HepG2 (cell line): Measurements from ENCODE around the gene GDAP2. TPM values are rescaled to one million over a fixed set of nuclear protein-coding genes. Genes with fewer than 3 reads are reported as not detected.
A peak's percentile ranks its signal among the peaks of the same experiment; 100 is the strongest.

Source experiments
- ATAC-seq: fragments of 200-7000 bp; cut with Tn5 transposase; 3 replicates; pipeline ENCODE4 v1.9.1; 2020; ENCODE audit warnings: mild to moderate bottlenecking, moderate library complexity
- BruUV-seq: library from RNA; stranded (reverse); fragments of 400-500 nt; replicated peaks from 2 replicates; lab custom pipeline; 2021; lab: Mats Ljungman, UMichigan
- CTCF ChIA-PET: fragments of 300-600 bp; formaldehyde crosslinking; extraction: SDS; loops from one replicate; lab custom pipeline; 2021; ENCODE audit warnings: low total read pairs, inconsistent platforms, low intra/inter-chr PET ratio; lab: Yijun Ruan, JAX
- POLR2A ChIA-PET: fragments of 350-600 bp; sonication (Branson Sonifier 250); formaldehyde crosslinking; loops from one replicate; lab custom pipeline; 2020; ENCODE audit warnings: antibody characterized with exemption, inconsistent platforms; lab: Yijun Ruan, JAX
- DNase-seq: peaks from one replicate; pipeline ENCODE4 v3.0.0-alpha.2; 2015; ENCODE audit warnings: low spot score
- FAIRE-seq: peaks from 3 replicates; lab custom pipeline; 2011; peaks lifted over from hg19 to GRCh38; lab: Jason Lieb, UNC
- H2AFZ ChIP-seq: one replicate; pipeline ENCODE4 v1.6.1; 2011; ENCODE audit warnings: low read length, inconsistent platforms
- H3K27ac ChIP-seq: fragments of 300-600 bp; 3 replicates; pipeline ENCODE4 v1.8.0; 2011; ENCODE audit warnings: mixed run types, mild to moderate bottlenecking, mixed read lengths, low read length, inconsistent platforms; ENCODE audit not compliant: insufficient read depth; ENCODE audit errors: extremely low read length
- H3K27me3 ChIP-seq, 2 experiments: fragments of 200-600 bp in 1 of 2; 2 replicates in 1 of 2; 3 replicates in 1 of 2; pipeline versions ENCODE4 v1.6.0 to v1.8.0; 2011; ENCODE audit warnings: low read length in 2 of 2, mild to moderate bottlenecking in 2 of 2, moderate library complexity in 2 of 2, inconsistent platforms in 1 of 2; ENCODE audit not compliant: insufficient read depth in 2 of 2, control insufficient read depth in 1 of 2
- H3K36me3 ChIP-seq, 2 experiments: fragments of 200-600 bp in 1 of 2; replicated peaks in 1 of 2; 2 replicates in 1 of 2; 3 replicates in 1 of 2; pipeline versions ENCODE4 v1.5.1 to v1.8.0; 2011; ENCODE audit warnings: low read length in 2 of 2, inconsistent platforms in 1 of 2; ENCODE audit not compliant: insufficient read depth in 2 of 2, control insufficient read depth in 1 of 2
- H3K4me1 ChIP-seq: 2 replicates; pipeline ENCODE4 v1.5.1; 2012; ENCODE audit warnings: low read length, inconsistent platforms; ENCODE audit not compliant: insufficient read depth
- H3K4me2 ChIP-seq: 2 replicates; pipeline ENCODE4 v1.6.0; 2011; ENCODE audit warnings: low read depth, low read length, inconsistent platforms
- H3K4me3 ChIP-seq, 3 experiments: fragments of 200-600 bp in 1 of 3; sonication (generic), shearing (Covaris generic) in 1 of 3; replicated peaks in 1 of 3; 2 replicates each; pipeline ENCODE4 v1.5.1; 2011 to 2016; ENCODE audit warnings: low read length in 3 of 3, inconsistent platforms in 2 of 3, low read depth in 2 of 3, mild to moderate bottlenecking in 2 of 3, control low read depth in 1 of 3, mixed read lengths in 1 of 3; ENCODE audit not compliant: insufficient read depth in 1 of 3
- H3K79me2 ChIP-seq: one replicate; pipeline ENCODE4 v1.6.1; 2011; ENCODE audit warnings: low read length, inconsistent platforms; ENCODE audit not compliant: insufficient read depth
- H3K9ac ChIP-seq: 2 replicates; pipeline ENCODE4 v1.6.0; 2011; ENCODE audit warnings: mild to moderate bottlenecking, low read depth, low read length, inconsistent platforms; ENCODE audit not compliant: insufficient read depth
- H3K9me3 ChIP-seq: 2 replicates; pipeline ENCODE4 v1.5.1; 2012; ENCODE audit warnings: mild to moderate bottlenecking, low read length
- H4K20me1 ChIP-seq: 2 replicates; pipeline ENCODE4 v1.6.0; 2011; ENCODE audit warnings: inconsistent platforms, mild to moderate bottlenecking, low read length, moderate library complexity; ENCODE audit not compliant: insufficient read depth
- ETS1 ChIP-seq: sonication (generic); formaldehyde crosslinking; IDR thresholded peaks from 2 replicates; pipeline ENCODE4 v1.4.0; 2020; ENCODE audit warnings: missing genetic modification reagents
- GATA4 ChIP-seq: sonication (generic); IDR thresholded peaks from 2 replicates; pipeline ENCODE4 v1.6.1; 2016; ENCODE audit warnings: antibody characterized with exemption, low read depth, borderline replicate concordance
- HBP1 ChIP-seq: IDR thresholded peaks from 2 replicates; pipeline ENCODE4 v1.6.1; 2016; ENCODE audit warnings: low read depth, control low read depth
- KLF11 ChIP-seq: IDR thresholded peaks from 2 replicates; pipeline ENCODE4 v1.6.1; 2016; ENCODE audit warnings: missing compliant biosample characterization
- NFE2L2 ChIP-seq: fragments of 150-350 bp; IDR thresholded peaks from 2 replicates; pipeline ENCODE4 v1.6.1; 2014; ENCODE audit warnings: low read length
- SOX6 ChIP-seq, 2 experiments: fragments of 450-650 bp in 1 of 2; sonication (generic) in 1 of 2; formaldehyde crosslinking in 1 of 2; IDR thresholded peaks; 2 replicates each; pipeline versions ENCODE4 v1.4.0 to v1.6.1; 2017 to 2020; ENCODE audit warnings: antibody characterized with exemption in 1 of 2, mild to moderate bottlenecking in 1 of 2, missing genetic modification reagents in 1 of 2
- SP140L ChIP-seq: sonication (generic); formaldehyde crosslinking; IDR thresholded peaks from 2 replicates; pipeline ENCODE4 v1.4.0; 2020; ENCODE audit warnings: missing genetic modification reagents, borderline replicate concordance
- TEAD3 ChIP-seq: optimal IDR thresholded peaks from 2 replicates; pipeline ENCODE3; 2016; ENCODE audit warnings: borderline replicate concordance
- TFDP1 ChIP-seq: IDR thresholded peaks from 2 replicates; pipeline ENCODE4 v1.6.1; 2016; ENCODE audit warnings: missing compliant biosample characterization, missing genetic modification reagents, borderline replicate concordance
- YEATS2 ChIP-seq: sonication (generic); formaldehyde crosslinking; IDR thresholded peaks from 2 replicates; pipeline ENCODE4 v1.4.0; 2020; ENCODE audit warnings: missing genetic modification reagents, borderline replicate concordance
- ZNF274 ChIP-seq: sonication (generic); formaldehyde crosslinking; IDR thresholded peaks from 2 replicates; pipeline ENCODE4 v1.5.1; 2020; ENCODE audit warnings: mild to moderate bottlenecking, missing genetic modification reagents
- ZNF777 ChIP-seq: sonication (generic); formaldehyde crosslinking; IDR thresholded peaks from 2 replicates; pipeline ENCODE4 v1.4.0; 2020; ENCODE audit warnings: missing genetic modification reagents
- WGBS: methylation state at CpG from one replicate; pipeline ENCODE4 v1.1.6; 2017; ENCODE audit warnings: low lambda C conversion rate; 5-methylcytosine and 5-hydroxymethylcytosine counted together
- in situ Hi-C: cut with HindIII; loops from 2 replicates; pipeline ENCODE4 v1.10.0; 2017; ENCODE audit warnings: low pct_unique_long_range_greater_than_20kb; ENCODE audit not compliant: extremely low pct_ligation_motif_present
- intact Hi-C: fragments of 100-400 bp; cut with micrococcal nuclease; formaldehyde crosslinking; loops from one replicate; pipeline ENCODE4 v1.10.0; 2022; ENCODE audit not compliant: unreplicated experiment
- polyA plus RNA-seq, 8 experiments: library from polyadenylated mRNA; depleted of rRNA in 3 of 8; stranded (reverse) in 7 of 8; unstranded in 1 of 8; fragments of >200 nt; fragmentation: Illumina TruSeq in 4 of 8; extraction: Trizol in 4 of 8; gene quantifications; 2 replicates each; pipeline versions ENCODE4 v1.2.1 to v1.2.3, GENCODE V29; 2011 to 2016; ENCODE audit warnings: low read depth in 4 of 8, missing spikeins in 1 of 8, mixed read lengths in 1 of 8; ENCODE audit not compliant: insufficient read depth in 1 of 8
- total RNA-seq, 5 experiments: library from RNA; depleted of rRNA; stranded (reverse); fragments of >200 nt; fragmentation: Illumina TruSeq; extraction: Trizol; gene quantifications; 2 replicates each; pipeline ENCODE4 v1.2.3, GENCODE V29; 2016; ENCODE audit warnings: low read depth in 1 of 5
- TF ChIP-seq, protein P1 (sequence below): sonication (generic); formaldehyde crosslinking; IDR thresholded peaks from 2 replicates; pipeline ENCODE4 v1.8.1; 2022; ENCODE audit warnings: low read depth, mild to moderate bottlenecking, missing genetic modification reagents

The GDAP2 gene
- total and polyA plus RNA-seq, 2 of the 13 experiments (the other 11 are each of a cell fraction or from before 2014, with no cell fraction given), result 11.4 to 23.2 TPM

GRCh38 chr1:117859901-117860300 lies 69.5 kb downstream of the GDAP2 start:
- 98% methylated on average over 4 of the region's 4 CpGs for WGBS
- POLR2A ChIA-PET, result no interaction called here
- H3K4me3 ChIP-seq, result no peak overlapping the region
- no peak overlapping the region for H3K27ac ChIP-seq
- no peak overlapping the region for H3K4me2 ChIP-seq
- BruUV-seq, result no TSS peak
- H2AFZ ChIP-seq, result no peak overlapping the region
- no peaks in the 10 kb centered on the region for H3K36me3 ChIP-seq
- no peak overlapping the region for H3K9ac ChIP-seq
- no peak for ATAC-seq
- peaks cover 14% of the 10 kb centered on the region for H3K4me1 ChIP-seq
- TF ChIP-seq, protein P1, sequence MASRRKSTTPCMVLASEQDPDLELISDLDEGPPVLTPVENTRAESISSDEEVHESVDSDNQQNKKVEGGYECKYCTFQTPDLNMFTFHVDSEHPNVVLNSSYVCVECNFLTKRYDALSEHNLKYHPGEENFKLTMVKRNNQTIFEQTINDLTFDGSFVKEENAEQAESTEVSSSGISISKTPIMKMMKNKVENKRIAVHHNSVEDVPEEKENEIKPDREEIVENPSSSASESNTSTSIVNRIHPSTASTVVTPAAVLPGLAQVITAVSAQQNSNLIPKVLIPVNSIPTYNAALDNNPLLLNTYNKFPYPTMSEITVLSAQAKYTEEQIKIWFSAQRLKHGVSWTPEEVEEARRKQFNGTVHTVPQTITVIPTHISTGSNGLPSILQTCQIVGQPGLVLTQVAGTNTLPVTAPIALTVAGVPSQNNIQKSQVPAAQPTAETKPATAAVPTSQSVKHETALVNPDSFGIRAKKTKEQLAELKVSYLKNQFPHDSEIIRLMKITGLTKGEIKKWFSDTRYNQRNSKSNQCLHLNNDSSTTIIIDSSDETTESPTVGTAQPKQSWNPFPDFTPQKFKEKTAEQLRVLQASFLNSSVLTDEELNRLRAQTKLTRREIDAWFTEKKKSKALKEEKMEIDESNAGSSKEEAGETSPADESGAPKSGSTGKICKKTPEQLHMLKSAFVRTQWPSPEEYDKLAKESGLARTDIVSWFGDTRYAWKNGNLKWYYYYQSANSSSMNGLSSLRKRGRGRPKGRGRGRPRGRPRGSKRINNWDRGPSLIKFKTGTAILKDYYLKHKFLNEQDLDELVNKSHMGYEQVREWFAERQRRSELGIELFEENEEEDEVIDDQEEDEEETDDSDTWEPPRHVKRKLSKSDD (CRISPR knock-in tag), result no peak
- no peak for TF ChIP-seq KLF11 (CRISPR knock-in tag)
- no peaks in the 10 kb centered on the region for H3K79me2 ChIP-seq
- no peaks in the 10 kb centered on the region for H3K27me3 ChIP-seq
- no peak for DNase-seq
- no peaks in the 10 kb centered on the region for H3K9me3 ChIP-seq
- FAIRE-seq, result no peak
- intact Hi-C loops, result no loop called here
- in situ Hi-C loops, result no loop called here
- H4K20me1 ChIP-seq, result no peaks in the 10 kb centered on the region
- CTCF ChIA-PET, result no interaction called here

DNA sequence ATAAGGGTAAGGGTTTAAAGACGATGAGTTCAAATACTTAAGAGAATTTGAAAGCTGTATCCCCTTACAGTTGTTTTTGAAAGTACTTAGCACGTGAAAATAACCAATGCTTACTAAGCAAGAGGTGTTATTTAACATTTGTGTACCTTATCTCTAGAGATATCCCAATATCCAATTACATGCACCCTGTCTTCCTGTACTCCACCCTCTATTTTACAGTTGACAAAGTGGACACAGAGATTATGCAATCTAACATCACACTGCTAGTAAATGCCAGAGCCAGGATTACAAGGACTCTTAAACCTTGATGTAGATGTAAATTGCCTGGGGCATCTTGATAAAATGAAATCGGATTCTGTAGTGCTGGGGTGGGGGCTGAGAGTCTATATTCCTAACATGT lies 72.0 kb downstream of the GDAP2 start:
- ATAC-seq (peak; percentile 86), FAIRE-seq (peak; percentile 65), DNase-seq (peak; percentile 71)
- no peak overlapping the region for H3K27ac ChIP-seq
- H3K4me2 ChIP-seq, result no peak overlapping the region
- no peak overlapping the region for H2AFZ ChIP-seq
- no peak overlapping the region for H3K4me3 ChIP-seq
- no TSS peak for BruUV-seq
- H3K9ac ChIP-seq, result no peak overlapping the region
- POLR2A ChIA-PET, result no interaction called here
- H3K4me1 ChIP-seq, result peaks cover 14% of the 10 kb centered on the region
- in situ Hi-C loops (no loop called here), intact Hi-C loops (no loop called here)
- no peaks in the 10 kb centered on the region for H3K79me2 ChIP-seq
- no peaks in the 10 kb centered on the region for H3K36me3 ChIP-seq
- H3K27me3 ChIP-seq, result no peaks in the 10 kb centered on the region
- WGBS, result 28% methylated on average over 3 of the region's 3 CpGs
- no peaks in the 10 kb centered on the region for H3K9me3 ChIP-seq
- CTCF ChIA-PET, result no interaction called here
- no peaks in the 10 kb centered on the region for H4K20me1 ChIP-seq
- TF ChIP-seq SP140L (CRISPR knock-in tag), result no peak
- no peak for TF ChIP-seq TFDP1
- no peak for TF ChIP-seq NFE2L2
- 0 out of 2 replicates have a peak, but pooled peaks have one; percentile 47 for TF ChIP-seq GATA4
- TF ChIP-seq SOX6 (IDR thresholded peaks at IDR 0.05), result no peak
- peak; percentile 76 for TF ChIP-seq SOX6 (CRISPR knock-in tag; IDR thresholded peaks at IDR 0.05)
- TF ChIP-seq ZNF274 (CRISPR knock-in tag), result no peak
- TF ChIP-seq TEAD3 (CRISPR knock-in tag), result peak; percentile 28
- no peak for TF ChIP-seq HBP1
- TF ChIP-seq ETS1 (CRISPR knock-in tag), result no peak
- no peak for TF ChIP-seq YEATS2 (CRISPR knock-in tag)
- TF ChIP-seq ZNF777, result no peak
